Caco-2 (cell line): Measurements from ENCODE around the gene FZD2. TPM values are rescaled to one million over a fixed set of nuclear protein-coding genes. Genes with fewer than 3 reads are reported as not detected.
"Not testable (repeated sequence)": the region's sequence is repeated elsewhere in the genome, so short reads cannot be mapped to it uniquely, and the experiment has no call there.

Source experiments
- BruUV-seq: library from RNA; stranded (reverse); fragments of 400-500 nt; replicated peaks from 2 replicates; lab custom pipeline; 2021; lab: Mats Ljungman, UMichigan
- CTCF ChIA-PET: fragments of 300-600 bp; sonication (Branson Sonifier 250); formaldehyde crosslinking; loops from one replicate; lab custom pipeline; 2022; ENCODE audit warnings: antibody characterized with exemption; lab: Charles Lee
- POLR2A ChIA-PET: fragments of 300-600 bp; sonication (Branson Sonifier 250); formaldehyde crosslinking; loops from one replicate; lab custom pipeline; 2022; ENCODE audit warnings: antibody characterized with exemption; lab: Charles Lee
- DNase-seq, 2 experiments: peaks; one replicate each; pipeline versions ENCODE4 v3.0.0 to v3.0.0-alpha.2; 2020 to 2022
- H3K27me3 ChIP-seq: replicated peaks from 2 replicates; pipeline ENCODE4 v1.6.0; 2011; ENCODE audit warnings: low read length; ENCODE audit not compliant: control insufficient read depth, insufficient read depth
- H3K36me3 ChIP-seq: 2 replicates; pipeline ENCODE4 v1.5.1; 2011; ENCODE audit warnings: low read length; ENCODE audit not compliant: control insufficient read depth, insufficient read depth
- H3K4me1 ChIP-seq: fragments of 250-450 bp; sonication (Bioruptor Pico); 2 replicates; pipeline ENCODE4 v1.5.1; 2020; ENCODE audit warnings: mild to moderate bottlenecking
- H3K4me3 ChIP-seq: 2 replicates; pipeline ENCODE4 v1.5.1; 2011; ENCODE audit warnings: low read depth, mild to moderate bottlenecking, control low read depth, low read length
- H3K9me3 ChIP-seq: fragments of 250-450 bp; sonication (Bioruptor Pico); 2 replicates; pipeline ENCODE4 v1.5.1; 2020; ENCODE audit warnings: mild to moderate bottlenecking, moderate library complexity
- H3K27ac Mint-ChIP-seq: one replicate; pipeline ENCODE4 v1.8.0; 2022; ENCODE audit warnings: mixed read lengths; ENCODE audit not compliant: unreplicated experiment
- H3K27me3 Mint-ChIP-seq: one replicate; pipeline ENCODE4 v1.8.0; 2022; ENCODE audit warnings: mixed read lengths; ENCODE audit not compliant: insufficient read depth, unreplicated experiment
- H3K36me3 Mint-ChIP-seq: one replicate; pipeline ENCODE4 v1.8.0; 2022; ENCODE audit warnings: mild to moderate bottlenecking, mixed read lengths; ENCODE audit not compliant: insufficient read depth, unreplicated experiment
- H3K4me1 Mint-ChIP-seq: one replicate; pipeline ENCODE4 v1.8.0; 2022; ENCODE audit warnings: low read depth, mixed read lengths; ENCODE audit not compliant: unreplicated experiment
- H3K4me3 Mint-ChIP-seq: one replicate; pipeline ENCODE4 v1.8.0; 2022; ENCODE audit warnings: mild to moderate bottlenecking, moderate library complexity, mixed read lengths; ENCODE audit not compliant: unreplicated experiment
- H3K9me3 Mint-ChIP-seq: one replicate; pipeline ENCODE4 v1.8.0; 2022; ENCODE audit warnings: mixed read lengths; ENCODE audit not compliant: unreplicated experiment
- intact Hi-C: fragments of 100-400 bp; cut with micrococcal nuclease; formaldehyde crosslinking; loops from one replicate; pipeline ENCODE4 v1.10.0; 2022; ENCODE audit not compliant: unreplicated experiment
- total RNA-seq: library from RNA; stranded (reverse); gene quantifications from 2 replicates; pipeline ENCODE4 v1.2.3, GENCODE V29; 2022
- TF ChIP-seq, protein P1 (sequence below), 2 experiments: fragments of 200-600 bp in 1 of 2; IDR thresholded peaks; 1 replicate in 1 of 2; 2 replicates in 1 of 2; pipeline versions ENCODE4 v1.5.1 to v1.8.0; 2011 to 2022; ENCODE audit warnings: antibody characterized with exemption in 1 of 2, control low read depth in 1 of 2, inconsistent platforms in 1 of 2, low read depth in 1 of 2, low read length in 1 of 2, mild to moderate bottlenecking in 1 of 2, moderate library complexity in 1 of 2; ENCODE audit not compliant: insufficient read depth in 1 of 2, severe bottlenecking in 1 of 2, unreplicated experiment in 1 of 2

The FZD2 gene
- total RNA-seq, 1 experiment from 2014 or later = 39.5 TPM

DNA sequence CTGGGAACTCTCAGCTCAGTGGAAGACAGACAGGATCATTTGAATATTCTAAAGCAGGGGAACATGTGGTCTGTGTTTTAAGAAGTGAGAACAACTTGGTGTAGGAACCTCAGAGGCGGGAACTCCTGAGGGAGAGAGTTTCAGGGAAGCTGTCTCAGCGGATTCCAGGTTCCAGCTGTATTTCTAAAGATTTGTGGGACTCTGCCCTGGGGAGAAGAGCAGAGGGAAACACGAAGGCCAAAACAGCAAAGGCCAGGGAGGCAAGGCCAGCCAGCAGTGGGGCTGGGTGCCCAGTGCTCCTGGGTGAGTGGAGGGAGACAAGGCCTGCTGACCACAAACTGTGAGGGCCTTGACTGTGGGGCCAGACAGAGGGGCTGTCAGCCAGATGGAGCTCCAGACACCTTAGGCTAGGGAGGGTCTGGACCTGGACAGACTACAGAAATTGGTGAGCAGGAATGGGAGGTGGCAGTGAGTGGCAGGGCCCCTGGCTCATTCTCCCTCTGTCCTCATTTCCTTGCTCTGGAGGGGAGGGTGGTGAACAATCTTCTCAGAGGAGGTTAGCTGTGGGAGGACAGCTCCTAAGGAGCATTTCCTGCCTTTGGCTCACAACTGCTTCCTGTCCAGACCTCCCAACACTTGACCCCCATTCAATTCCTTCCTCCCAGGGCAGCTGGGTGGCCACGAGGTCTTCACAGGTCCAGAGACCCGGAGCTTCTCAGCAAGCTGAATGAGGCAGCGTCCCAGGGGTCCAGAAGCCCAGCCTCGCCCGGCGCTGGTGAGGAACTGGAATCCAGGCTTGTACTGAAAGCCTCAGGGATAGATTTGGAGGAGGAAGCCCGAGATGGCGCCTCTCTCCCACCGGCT is 21.0 kb upstream of the FZD2 start:
- H3K4me1 ChIP-seq = peaks cover 54% of the 10 kb centered on the region
- ChIA-PET CTCF (interaction anchor here (0.8 to 1.4 kb wide), 4 partner anchors 13 to 333 kb away, joined by 4 to 5 read pairs (median 4); partner anchors contain the start of gene FZD2), POLR2A (no interaction called here)
- peak overlapping the region; percentile 92 for H3K27ac Mint-ChIP-seq
- intact Hi-C loops = no loop called here
- H3K36me3 ChIP-seq = no peaks in the 10 kb centered on the region
- peaks cover 28% of the 10 kb centered on the region for H3K4me1 Mint-ChIP-seq
- DNase-seq = no peak
- H3K36me3 Mint-ChIP-seq = peaks cover 8% of the 10 kb centered on the region
- TF ChIP-seq, protein P1, sequence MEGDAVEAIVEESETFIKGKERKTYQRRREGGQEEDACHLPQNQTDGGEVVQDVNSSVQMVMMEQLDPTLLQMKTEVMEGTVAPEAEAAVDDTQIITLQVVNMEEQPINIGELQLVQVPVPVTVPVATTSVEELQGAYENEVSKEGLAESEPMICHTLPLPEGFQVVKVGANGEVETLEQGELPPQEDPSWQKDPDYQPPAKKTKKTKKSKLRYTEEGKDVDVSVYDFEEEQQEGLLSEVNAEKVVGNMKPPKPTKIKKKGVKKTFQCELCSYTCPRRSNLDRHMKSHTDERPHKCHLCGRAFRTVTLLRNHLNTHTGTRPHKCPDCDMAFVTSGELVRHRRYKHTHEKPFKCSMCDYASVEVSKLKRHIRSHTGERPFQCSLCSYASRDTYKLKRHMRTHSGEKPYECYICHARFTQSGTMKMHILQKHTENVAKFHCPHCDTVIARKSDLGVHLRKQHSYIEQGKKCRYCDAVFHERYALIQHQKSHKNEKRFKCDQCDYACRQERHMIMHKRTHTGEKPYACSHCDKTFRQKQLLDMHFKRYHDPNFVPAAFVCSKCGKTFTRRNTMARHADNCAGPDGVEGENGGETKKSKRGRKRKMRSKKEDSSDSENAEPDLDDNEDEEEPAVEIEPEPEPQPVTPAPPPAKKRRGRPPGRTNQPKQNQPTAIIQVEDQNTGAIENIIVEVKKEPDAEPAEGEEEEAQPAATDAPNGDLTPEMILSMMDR (IDR thresholded peaks at IDR 0.05; ENCODE audit: insufficient read depth in 1 of 2, low read depth in 1 of 2, low read length in 1 of 2, severe bottlenecking in 1 of 2, unreplicated experiment in 1 of 2) = no peak
- no peaks in the 10 kb centered on the region for H3K9me3 ChIP-seq
- H3K9me3 Mint-ChIP-seq = no peaks in the 10 kb centered on the region
- H3K4me3 Mint-ChIP-seq = peak overlapping the region; percentile 54
- BruUV-seq = TSS peak; percentile 43
- H3K27me3 ChIP-seq = no peaks in the 10 kb centered on the region; the same call in 1 of the 2 replicates
- H3K27me3 Mint-ChIP-seq = no peaks in the 10 kb centered on the region
- no peak overlapping the region for H3K4me3 ChIP-seq

DNA sequence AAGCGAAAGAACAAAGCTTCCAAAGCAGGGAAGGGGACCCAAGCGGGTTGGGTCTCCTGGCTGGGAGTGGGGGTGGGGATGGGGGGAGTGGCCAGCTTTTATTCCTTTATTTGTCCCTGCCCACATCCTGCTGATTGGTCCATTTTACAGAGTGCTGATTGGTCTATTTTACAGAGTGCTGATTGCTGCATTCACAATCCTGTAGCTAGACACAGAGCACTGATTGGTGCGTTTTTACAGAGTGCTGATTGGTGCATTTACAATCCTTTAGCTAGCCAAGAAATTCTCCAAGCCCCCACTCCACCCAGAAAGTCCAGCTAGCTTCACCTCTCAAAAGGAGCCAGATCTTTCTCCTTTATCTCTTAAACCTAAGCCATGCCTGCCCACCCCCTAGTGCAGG is 19.4 kb upstream of the FZD2 start:
- peaks cover 70% of the 10 kb centered on the region for H3K4me1 ChIP-seq
- H3K9me3 Mint-ChIP-seq, DNase-seq, intact Hi-C loops, CTCF ChIA-PET, H3K4me3 ChIP-seq, H3K36me3 ChIP-seq, BruUV-seq, H3K27me3 Mint-ChIP-seq, H3K9me3 ChIP-seq, POLR2A ChIA-PET, H3K27me3 ChIP-seq, H3K4me3 Mint-ChIP-seq: not testable (repeated sequence)
- Mint-ChIP-seq H3K4me1 (peaks cover 43% of the 10 kb centered on the region), H3K27ac (peak overlapping the region; percentile 10), H3K36me3 (peaks cover 22% of the 10 kb centered on the region)

DNA sequence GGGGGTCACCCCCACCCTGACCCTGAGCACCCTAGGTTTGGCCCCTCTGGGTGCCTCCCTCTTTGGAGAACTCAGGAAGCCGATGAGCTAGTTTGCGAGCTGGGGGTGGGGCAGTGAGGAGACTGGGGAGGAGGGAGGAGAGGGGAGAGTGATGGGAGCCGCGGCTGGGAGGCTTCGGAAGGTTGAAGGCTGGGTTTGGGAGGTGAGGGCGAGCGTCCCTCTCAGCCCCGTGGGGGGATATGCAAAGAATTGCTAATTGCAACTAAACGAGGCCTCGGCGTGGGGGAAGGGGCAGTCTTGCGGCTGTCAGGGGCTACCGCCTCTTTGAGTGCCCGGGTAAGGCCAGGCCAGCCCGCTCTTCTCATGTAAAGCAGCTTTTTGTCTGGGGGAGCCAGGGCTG is 17.6 kb upstream of the FZD2 start:
- Mint-ChIP-seq H3K36me3 (peaks cover 36% of the 10 kb centered on the region), H3K27ac (peak overlapping the region; percentile 10), H3K27me3 (no peaks in the 10 kb centered on the region), H3K4me1 (peaks cover 49% of the 10 kb centered on the region), H3K4me3 (no peak overlapping the region), H3K9me3 (no peaks in the 10 kb centered on the region)
- DNase-seq = no peak
- no TSS peak for BruUV-seq
- Histone ChIP-seq H3K36me3 (no peaks in the 10 kb centered on the region), H3K4me1 (peaks cover 62% of the 10 kb centered on the region), H3K4me3 (no peak overlapping the region), H3K27me3 (no peaks in the 10 kb centered on the region), H3K9me3 (no peaks in the 10 kb centered on the region)
- ChIA-PET CTCF (interaction anchor here (0.6 kb wide), 2 partner anchors 1100 to 1141 kb away, joined by 3 read pairs; no protein-coding TSS in a partner anchor), POLR2A (no interaction called here)
- intact Hi-C loops = no loop called here
- TF ChIP-seq, protein P1 (IDR thresholded peaks at IDR 0.05; ENCODE audit: insufficient read depth in 1 of 2, low read depth in 1 of 2, low read length in 1 of 2, severe bottlenecking in 1 of 2, unreplicated experiment in 1 of 2) = no peak
